BE2C (cell line): ENCODE results near the gene PLCB1.

ENCODE experiments used
- DNase-seq: peaks from one replicate; pipeline ENCODE4 v3.0.0-alpha.2; 2020
- H3K27me3 ChIP-seq: fragments of 250-450 bp; sonication (Bioruptor Pico); 2 replicates; pipeline ENCODE4 v1.5.1; 2020; ENCODE audit warnings: mild to moderate bottlenecking
- H3K36me3 ChIP-seq: fragments of 250-450 bp; sonication (Bioruptor Pico); 2 replicates; pipeline ENCODE4 v1.5.1; 2020; ENCODE audit warnings: mild to moderate bottlenecking
- H3K4me1 ChIP-seq: fragments of 250-450 bp; sonication (Bioruptor Pico); 2 replicates; pipeline ENCODE4 v1.5.1; 2020
- H3K4me3 ChIP-seq: 2 replicates; pipeline ENCODE4 v1.5.1; 2011; ENCODE audit warnings: low read depth, low read length
- H3K9me3 ChIP-seq: fragments of 250-450 bp; sonication (Bioruptor Pico); 2 replicates; pipeline ENCODE4 v1.5.1; 2020
- TF ChIP-seq, protein P1 (sequence below): IDR thresholded peaks from 2 replicates; pipeline ENCODE4 v1.5.1; 2012; ENCODE audit warnings: mild to moderate bottlenecking, low read depth, low read length

PLCB1 gene

DNA sequence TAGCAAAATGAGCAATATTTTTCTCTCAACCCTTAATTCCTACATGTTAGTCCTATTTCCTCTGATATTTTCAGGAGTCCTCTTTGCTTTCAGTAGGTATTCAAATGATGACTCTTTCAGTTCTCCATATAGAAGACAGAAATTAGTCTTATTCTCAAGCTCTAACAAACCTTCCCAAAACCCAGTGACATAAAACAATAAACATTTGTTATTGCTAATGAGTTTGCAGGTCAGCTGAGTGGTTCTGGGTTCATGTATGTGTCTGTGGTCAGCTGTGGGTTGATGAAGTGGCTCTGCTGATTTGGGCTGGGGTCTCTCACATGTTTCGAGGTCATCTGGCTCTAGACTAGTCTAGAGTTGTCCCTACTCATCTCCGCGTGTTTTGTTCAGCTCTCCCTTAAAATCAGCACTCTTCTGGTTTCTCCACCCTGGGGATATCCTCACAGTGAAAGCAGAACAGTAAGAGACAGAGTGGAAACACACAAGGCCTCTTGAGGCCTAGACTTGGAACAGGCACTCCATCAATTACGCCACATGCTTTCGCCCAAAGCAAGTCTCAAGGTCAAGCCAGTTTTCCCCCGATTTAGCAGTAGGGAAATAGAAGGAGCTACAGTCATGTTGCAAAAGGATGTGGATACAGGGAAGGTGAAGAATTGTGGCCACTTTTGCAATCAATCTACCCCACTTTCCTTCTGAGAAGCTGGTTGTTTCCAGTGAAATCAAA, 273.0 kb downstream of the PLCB1 start:
- Histone ChIP-seq H3K4me1 (peaks cover 12% of the 10 kb centered on the region), H3K36me3 (no peaks in the 10 kb centered on the region), H3K27me3 (no peaks in the 10 kb centered on the region), H3K9me3 (no peaks in the 10 kb centered on the region), H3K4me3 (no peak overlapping the region)
- no peak for DNase-seq
- TF ChIP-seq, protein P1, sequence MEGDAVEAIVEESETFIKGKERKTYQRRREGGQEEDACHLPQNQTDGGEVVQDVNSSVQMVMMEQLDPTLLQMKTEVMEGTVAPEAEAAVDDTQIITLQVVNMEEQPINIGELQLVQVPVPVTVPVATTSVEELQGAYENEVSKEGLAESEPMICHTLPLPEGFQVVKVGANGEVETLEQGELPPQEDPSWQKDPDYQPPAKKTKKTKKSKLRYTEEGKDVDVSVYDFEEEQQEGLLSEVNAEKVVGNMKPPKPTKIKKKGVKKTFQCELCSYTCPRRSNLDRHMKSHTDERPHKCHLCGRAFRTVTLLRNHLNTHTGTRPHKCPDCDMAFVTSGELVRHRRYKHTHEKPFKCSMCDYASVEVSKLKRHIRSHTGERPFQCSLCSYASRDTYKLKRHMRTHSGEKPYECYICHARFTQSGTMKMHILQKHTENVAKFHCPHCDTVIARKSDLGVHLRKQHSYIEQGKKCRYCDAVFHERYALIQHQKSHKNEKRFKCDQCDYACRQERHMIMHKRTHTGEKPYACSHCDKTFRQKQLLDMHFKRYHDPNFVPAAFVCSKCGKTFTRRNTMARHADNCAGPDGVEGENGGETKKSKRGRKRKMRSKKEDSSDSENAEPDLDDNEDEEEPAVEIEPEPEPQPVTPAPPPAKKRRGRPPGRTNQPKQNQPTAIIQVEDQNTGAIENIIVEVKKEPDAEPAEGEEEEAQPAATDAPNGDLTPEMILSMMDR: no peak

DNA sequence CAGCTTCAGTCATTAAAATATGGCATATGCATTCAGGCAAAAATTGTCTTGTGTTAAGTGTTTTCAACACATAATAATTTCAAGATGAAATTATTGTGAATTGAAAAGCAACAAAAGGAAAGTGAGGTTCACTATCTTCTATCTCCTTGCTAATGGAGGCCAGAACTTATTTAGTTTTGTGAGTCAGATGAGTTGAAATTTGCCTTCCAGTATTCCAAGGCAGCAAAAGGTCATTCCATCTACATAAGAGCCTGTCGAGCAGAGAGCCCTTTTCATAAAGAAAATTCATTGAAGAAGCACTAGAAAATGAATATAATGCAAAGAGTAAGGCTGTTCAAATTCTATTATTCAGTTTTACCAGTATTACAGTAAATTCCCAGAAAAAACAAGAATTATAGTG, 274.3 kb downstream of the PLCB1 start:
- no peak for DNase-seq
- Histone ChIP-seq H3K4me3 (no peak overlapping the region), H3K4me1 (peaks cover 10% of the 10 kb centered on the region; the same call in 1 of the 2 replicates), H3K9me3 (no peaks in the 10 kb centered on the region), H3K27me3 (no peaks in the 10 kb centered on the region), H3K36me3 (no peaks in the 10 kb centered on the region)
- TF ChIP-seq, protein P1: no peak

DNA sequence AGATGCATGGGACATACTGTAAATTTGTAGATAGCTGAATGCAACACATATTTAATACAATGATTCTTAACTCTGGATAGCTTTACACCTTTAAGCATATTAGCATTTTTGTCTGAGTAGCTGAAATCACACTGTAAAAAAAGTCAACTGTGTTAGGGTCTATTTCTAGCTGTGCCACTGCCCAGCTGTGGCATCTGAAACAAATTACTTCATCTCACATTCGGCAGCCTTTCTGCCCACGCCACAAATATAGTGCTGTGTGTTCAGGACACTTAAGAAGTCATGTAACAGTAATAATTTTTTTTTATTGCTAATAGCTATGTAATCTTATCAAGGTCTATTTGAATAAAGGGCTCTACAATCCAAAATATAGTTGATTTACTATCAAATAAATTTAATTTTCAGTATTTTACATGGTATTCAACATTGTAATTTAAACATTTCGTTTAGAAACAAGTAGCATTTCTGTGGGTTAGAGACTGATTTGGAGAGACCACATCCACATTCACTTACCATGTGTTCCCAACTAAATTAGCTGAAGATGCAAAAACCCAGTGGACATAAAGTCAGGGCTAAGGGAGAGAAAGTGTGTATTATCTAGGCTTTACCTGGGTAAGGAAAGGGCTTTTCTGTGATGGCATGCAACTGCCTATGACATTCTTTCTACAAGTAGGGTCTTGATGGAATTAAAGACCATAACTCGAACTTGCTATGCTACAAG, 276.7 kb downstream of the PLCB1 start:
- peaks cover 16% of the 10 kb centered on the region for H3K4me1 ChIP-seq
- no peaks in the 10 kb centered on the region for H3K9me3 ChIP-seq
- DNase-seq: no peak
- H3K4me3 ChIP-seq: no peak overlapping the region
- H3K27me3 ChIP-seq: no peaks in the 10 kb centered on the region
- no peaks in the 10 kb centered on the region for H3K36me3 ChIP-seq
- TF ChIP-seq, protein P1: no peak

DNA sequence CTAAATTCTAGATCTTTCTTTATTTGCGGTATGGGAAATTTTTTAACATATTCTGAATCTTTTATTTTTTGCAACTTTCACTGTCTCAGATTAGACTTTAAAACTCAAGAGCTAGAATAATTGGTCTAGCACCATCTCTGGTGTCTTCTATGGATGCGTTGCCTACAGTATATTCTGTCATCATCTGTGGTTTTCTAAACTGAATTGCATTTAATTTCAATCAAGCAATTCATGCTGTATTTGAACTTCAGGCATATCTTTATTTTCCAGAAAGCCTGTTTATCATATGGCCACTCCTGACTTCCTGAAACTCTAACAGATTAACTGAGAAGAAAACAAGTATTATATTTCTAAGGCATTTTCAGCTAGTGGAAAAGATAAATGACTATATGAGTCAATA, 281.6 kb downstream of the PLCB1 start:
- Histone ChIP-seq H3K27me3 (no peaks in the 10 kb centered on the region), H3K9me3 (no peaks in the 10 kb centered on the region), H3K4me1 (peaks cover 32% of the 10 kb centered on the region), H3K36me3 (no peaks in the 10 kb centered on the region), H3K4me3 (no peak overlapping the region)
- TF ChIP-seq, protein P1: no peak
- DNase-seq: no peak

DNA sequence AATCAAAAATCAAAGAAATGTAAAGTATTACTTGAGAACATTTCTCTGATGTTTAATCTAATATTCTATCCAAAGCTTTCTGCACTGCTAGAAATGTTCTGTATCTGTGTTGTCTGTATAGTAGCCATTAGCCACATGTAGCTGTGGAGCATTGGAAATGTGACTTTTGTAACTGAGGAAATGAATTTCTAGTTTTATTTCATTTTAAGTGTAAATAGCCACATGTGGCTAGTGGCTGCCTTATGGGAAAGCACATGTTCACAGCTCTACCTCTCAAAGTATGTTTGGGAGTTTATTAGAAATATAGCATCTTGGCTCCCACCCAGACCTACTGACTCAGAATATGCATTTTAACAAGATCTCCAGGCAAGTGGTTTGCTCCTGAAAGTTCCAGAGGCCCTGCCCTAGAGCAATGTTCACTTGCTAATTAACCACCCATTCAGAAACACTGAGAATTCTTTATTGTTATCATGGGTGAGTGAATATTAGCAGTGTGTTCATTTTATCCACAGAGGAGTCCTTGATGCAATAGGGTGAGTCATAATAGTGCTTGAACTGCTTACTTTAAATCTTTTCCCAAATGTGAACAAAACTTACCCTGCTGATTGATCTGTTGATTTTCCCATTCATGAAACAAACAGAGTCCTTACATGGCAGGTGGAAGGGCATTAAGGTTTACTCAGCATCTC, 282.7 kb downstream of the PLCB1 start:
- peak; percentile 42 for DNase-seq
- TF ChIP-seq, protein P1: no peak
- Histone ChIP-seq H3K36me3 (no peaks in the 10 kb centered on the region), H3K9me3 (no peaks in the 10 kb centered on the region), H3K4me1 (peaks cover 32% of the 10 kb centered on the region), H3K4me3 (no peak overlapping the region), H3K27me3 (no peaks in the 10 kb centered on the region)
